MCF 10A (cell line): ENCODE results near the gene C2CD2. TPM values are rescaled to one million over a fixed set of nuclear protein-coding genes. Genes with fewer than 3 reads are reported as not detected.
"Not testable (repeated sequence)": the region's sequence is repeated elsewhere in the genome, so short reads cannot be mapped to it uniquely, and the experiment has no call there.

Experiments
- BruUV-seq: library from RNA; stranded (reverse); fragments of 400-500 nt; replicated peaks from 2 replicates; lab custom pipeline; 2021; lab: Mats Ljungman, UMichigan
- CTCF ChIA-PET: fragments of 300-600 bp; sonication (Branson Sonifier 250); formaldehyde crosslinking; extraction: SDS; loops from one replicate; lab custom pipeline; 2021; ENCODE audit warnings: antibody characterized with exemption, inconsistent platforms; lab: Yijun Ruan, JAX
- POLR2A ChIA-PET: fragments of 300-600, 350-650 bp; sonication (Branson Sonifier 250); formaldehyde crosslinking; extraction: SDS; loops from one replicate; lab custom pipeline; 2020; ENCODE audit warnings: antibody characterized with exemption, inconsistent platforms; lab: Yijun Ruan, JAX
- DNase-seq: peaks from one replicate; pipeline ENCODE4 v3.0.0-alpha.2; 2018; ENCODE audit not compliant: unreplicated experiment
- H3K27ac Mint-ChIP-seq: one replicate; pipeline ENCODE4 v1.8.0; 2022; ENCODE audit warnings: mild to moderate bottlenecking, low read depth, mixed read lengths; ENCODE audit not compliant: unreplicated experiment
- H3K27me3 Mint-ChIP-seq: one replicate; pipeline ENCODE4 v1.8.0; 2022; ENCODE audit warnings: mixed read lengths; ENCODE audit not compliant: insufficient read depth, unreplicated experiment
- H3K36me3 Mint-ChIP-seq: one replicate; pipeline ENCODE4 v1.8.0; 2022; ENCODE audit warnings: mild to moderate bottlenecking, moderate library complexity, mixed read lengths; ENCODE audit not compliant: insufficient read depth, unreplicated experiment
- H3K4me1 Mint-ChIP-seq: one replicate; pipeline ENCODE4 v1.8.0; 2022; ENCODE audit warnings: mixed read lengths; ENCODE audit not compliant: insufficient read depth, unreplicated experiment
- H3K4me3 Mint-ChIP-seq: one replicate; pipeline ENCODE4 v1.8.0; 2022; ENCODE audit warnings: mild to moderate bottlenecking, moderate library complexity, mixed read lengths; ENCODE audit not compliant: unreplicated experiment
- H3K9me3 Mint-ChIP-seq: one replicate; pipeline ENCODE4 v1.8.0; 2022; ENCODE audit warnings: mixed read lengths; ENCODE audit not compliant: unreplicated experiment
- CTCF ChIP-seq: fragments of 200-600 bp; IDR thresholded peaks from one replicate; pipeline ENCODE4 v1.8.0; 2022; ENCODE audit warnings: antibody characterized with exemption, mild to moderate bottlenecking; ENCODE audit not compliant: unreplicated experiment
- intact Hi-C: fragments of 100-400 bp; cut with micrococcal nuclease; formaldehyde crosslinking; loops from 2 replicates; pipeline ENCODE4 v1.14.1; 2022
- total RNA-seq: library from RNA; stranded (reverse); gene quantifications from 2 replicates; pipeline ENCODE4 v1.2.3, GENCODE V29; 2022

Gene C2CD2
- total RNA-seq, 1 experiment from 2014 or later, result 25.1 TPM

GRCh38 chr21:41961753-41962152, 7.9 kb upstream of the C2CD2 start:
- DNase-seq, result no peak
- ChIA-PET CTCF (interaction anchor here (0.6 kb wide), 1 partner anchor 698 kb away, joined by 3 read pairs; no protein-coding TSS in a partner anchor), POLR2A (no interaction called here)
- no TSS peak for BruUV-seq
- Mint-ChIP-seq H3K4me3 (no peak overlapping the region), H3K9me3 (no peaks in the 10 kb centered on the region), H3K36me3 (no peaks in the 10 kb centered on the region), H3K27me3 (no peaks in the 10 kb centered on the region), H3K4me1 (peaks cover 23% of the 10 kb centered on the region), H3K27ac (no peak overlapping the region)
- no peak for TF ChIP-seq CTCF
- intact Hi-C loops, result no loop called here

- H3K4me1 Mint-ChIP-seq, result peaks cover 19% of the 10 kb centered on the region
- BruUV-seq, result no TSS peak
- ChIA-PET POLR2A (no interaction called here), CTCF (interaction anchor here (0.6 kb wide), 1 partner anchor 698 kb away, joined by 3 read pairs; no protein-coding TSS in a partner anchor)
- H3K4me3 Mint-ChIP-seq, result no peak overlapping the region
- intact Hi-C loops, result no loop called here
- H3K36me3 Mint-ChIP-seq, result no peaks in the 10 kb centered on the region
- H3K27me3 Mint-ChIP-seq, result no peaks in the 10 kb centered on the region
- H3K9me3 Mint-ChIP-seq, result no peaks in the 10 kb centered on the region
- DNase-seq, result no peak
- TF ChIP-seq CTCF, result no peak
- H3K27ac Mint-ChIP-seq, result no peak overlapping the region
Measured at GRCh38 chr21:41961282-41961701, 7.5 kb upstream of the C2CD2 start.

- CTCF ChIA-PET, result no interaction called here
- no peaks in the 10 kb centered on the region for H3K36me3 Mint-ChIP-seq
- no peak for TF ChIP-seq CTCF
- POLR2A ChIA-PET, result no interaction called here
- no peak for DNase-seq
- H3K4me3 Mint-ChIP-seq, result no peak overlapping the region
- H3K4me1 Mint-ChIP-seq, result peaks cover 11% of the 10 kb centered on the region
- H3K9me3 Mint-ChIP-seq, result no peaks in the 10 kb centered on the region
- H3K27me3 Mint-ChIP-seq, result no peaks in the 10 kb centered on the region
- H3K27ac Mint-ChIP-seq, result no peak overlapping the region
- intact Hi-C loops, result no loop called here
- BruUV-seq, result no TSS peak
Measured at GRCh38 chr21:41960386-41960785, 6.6 kb upstream of the C2CD2 start.

- H3K36me3 Mint-ChIP-seq, H3K27me3 Mint-ChIP-seq, CTCF ChIA-PET, H3K4me3 Mint-ChIP-seq, DNase-seq, BruUV-seq, H3K9me3 Mint-ChIP-seq: not testable (repeated sequence)
- Mint-ChIP-seq H3K4me1 (peaks cover 16% of the 10 kb centered on the region), H3K27ac (peak overlapping the region; percentile 33)
- intact Hi-C loops, result loop anchor here (2.0 kb wide), 1 partner anchor 49 kb away; no protein-coding TSS in a partner anchor
- POLR2A ChIA-PET, result interaction anchor here (0.5 to 0.6 kb wide), 2 partner anchors 50 to 146 kb away, joined by 3 read pairs; no protein-coding TSS in a partner anchor
Measured at GRCh38 chr21:41959697-41960096, 5.9 kb upstream of the C2CD2 start.
